Endodermal cell (in vitro differentiated cells): Measurements from ENCODE around the gene ZNF280A. TPM values are rescaled to one million over a fixed set of nuclear protein-coding genes. Genes with fewer than 3 reads are reported as not detected.
A peak's percentile ranks its signal among the peaks of the same experiment; 100 is the strongest.
"Not testable (repeated sequence)": the region's sequence is repeated elsewhere in the genome, so short reads cannot be mapped to it uniquely, and the experiment has no call there.

ENCODE experiments used
- DNase-seq: peaks from one replicate; pipeline ENCODE4 v3.0.0-alpha.2; 2017
- H3K27ac ChIP-seq: 2 replicates; pipeline ENCODE4 v1.5.1; 2013; ENCODE audit warnings: mild to moderate bottlenecking, low read depth, low read length, moderate library complexity
- H3K27me3 ChIP-seq: 2 replicates; pipeline ENCODE4 v1.6.1; 2013; ENCODE audit warnings: mild to moderate bottlenecking, low read length, moderate library complexity; ENCODE audit not compliant: insufficient read depth, control insufficient read depth, poor library complexity, severe bottlenecking
- H3K36me3 ChIP-seq: 2 replicates; pipeline ENCODE4 v1.7.0; 2013; ENCODE audit warnings: mild to moderate bottlenecking, low read length, moderate library complexity; ENCODE audit not compliant: control insufficient read depth, insufficient read depth
- H3K4me1 ChIP-seq: one replicate; pipeline ENCODE4 v1.7.0; 2013; ENCODE audit warnings: low read length; ENCODE audit not compliant: control insufficient read depth, insufficient read depth
- H3K4me3 ChIP-seq: 2 replicates; pipeline ENCODE4 v1.5.1; 2013; ENCODE audit warnings: mild to moderate bottlenecking, low read length, moderate library complexity
- H3K9ac ChIP-seq: 2 replicates; pipeline ENCODE4 v1.6.1; 2013; ENCODE audit warnings: mild to moderate bottlenecking, low read length, moderate library complexity; ENCODE audit not compliant: poor library complexity, severe bottlenecking; ENCODE audit errors: extremely low read depth
- H3K9me3 ChIP-seq: 2 replicates; pipeline ENCODE4 v1.6.1; 2013; ENCODE audit warnings: mild to moderate bottlenecking, low read length, moderate library complexity; ENCODE audit not compliant: control insufficient read depth
- H3K27ac Mint-ChIP-seq: 2 replicates; pipeline ENCODE4 v1.8.0; 2020; ENCODE audit warnings: mixed read lengths
- H3K27me3 Mint-ChIP-seq: 2 replicates; pipeline ENCODE4 v1.8.0; 2021; ENCODE audit warnings: mild to moderate bottlenecking, mixed read lengths; ENCODE audit not compliant: insufficient read depth
- H3K36me3 Mint-ChIP-seq: 2 replicates; pipeline ENCODE4 v1.8.0; 2020; ENCODE audit warnings: low read depth, mixed read lengths
- H3K4me1 Mint-ChIP-seq: 2 replicates; pipeline ENCODE4 v1.8.0; 2020; ENCODE audit warnings: mixed read lengths
- H3K4me3 Mint-ChIP-seq: 2 replicates; pipeline ENCODE4 v1.8.0; 2020; ENCODE audit warnings: mild to moderate bottlenecking, moderate library complexity, mixed read lengths
- H3K9me3 Mint-ChIP-seq: 2 replicates; pipeline ENCODE4 v1.8.0; 2020; ENCODE audit warnings: mild to moderate bottlenecking, mixed read lengths
- CTCF ChIP-seq: fragments of 200-600 bp; sonication (generic); conservative IDR thresholded peaks from 2 replicates; pipeline ENCODE4 v1.5.0; 2021; ENCODE audit warnings: antibody characterized with exemption, mild to moderate bottlenecking
- WGBS, 2 experiments: methylation state at CpG; one replicate each; pipeline versions ENCODE4 v1.1.5 to v1.1.7; 2013; ENCODE audit warnings: missing lambda C conversion rate in 2 of 2, mixed read lengths in 1 of 2; ENCODE audit not compliant: insufficient coverage in 1 of 2, insufficient read length in 1 of 2; 5-methylcytosine and 5-hydroxymethylcytosine counted together
- total RNA-seq, 2 donors: library from RNA; stranded (reverse); fragmentation: NEBNext Ultra II Directional in 1 of 2; extraction: Animal tissue kit (Norgen Biotek cat#: 25700) in 1 of 2; gene quantifications; 2 replicates in 1 of 2; 3 replicates in 1 of 2; pipeline ENCODE4 v1.2.1, GENCODE V29; 2021

The ZNF280A gene
- total RNA-seq, 2 donors from 2014 or later: 0.55 to 2.1 TPM

DNA sequence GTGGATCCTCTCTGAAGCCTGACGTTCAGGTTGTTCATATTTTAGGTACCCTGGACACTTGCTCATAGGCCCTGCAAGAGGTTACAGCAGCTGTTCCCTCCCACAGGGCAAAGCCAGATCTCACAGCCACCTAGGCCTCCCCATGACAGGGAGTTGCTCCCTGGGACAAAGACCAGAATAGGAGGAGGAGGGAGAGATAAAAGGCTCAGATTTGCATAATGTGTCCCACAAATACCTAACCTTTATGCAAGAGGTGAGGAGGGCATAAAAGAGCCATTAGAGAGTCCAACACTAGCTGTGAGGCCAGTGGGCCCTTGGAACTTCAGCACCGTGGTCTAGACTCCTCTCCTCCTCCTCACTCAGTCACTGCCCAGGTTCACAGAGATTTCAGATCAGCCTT lies 45.3 kb downstream of the ZNF280A start:
- Histone ChIP-seq H3K36me3 (no peaks in the 10 kb centered on the region), H3K4me1 (no peaks in the 10 kb centered on the region), H3K27me3 (no peaks in the 10 kb centered on the region), H3K9ac (no peak overlapping the region), H3K27ac (no peak overlapping the region), H3K9me3 (peaks cover 4% of the 10 kb centered on the region), H3K4me3 (no peak overlapping the region)
- no peak overlapping the region for H3K27ac Mint-ChIP-seq
- peaks cover 35% of the 10 kb centered on the region for H3K27me3 Mint-ChIP-seq
- H3K4me1 Mint-ChIP-seq: peaks cover 5% of the 10 kb centered on the region
- DNase-seq: peak; percentile 56
- TF ChIP-seq CTCF: no peak
- H3K4me3 Mint-ChIP-seq: no peak overlapping the region
- no peaks in the 10 kb centered on the region for H3K36me3 Mint-ChIP-seq
- WGBS, 2 experiments: 20 to 45% methylated on average over 1 to 2 of the region's 2 CpGs
- peaks cover 5% of the 10 kb centered on the region for H3K9me3 Mint-ChIP-seq

DNA sequence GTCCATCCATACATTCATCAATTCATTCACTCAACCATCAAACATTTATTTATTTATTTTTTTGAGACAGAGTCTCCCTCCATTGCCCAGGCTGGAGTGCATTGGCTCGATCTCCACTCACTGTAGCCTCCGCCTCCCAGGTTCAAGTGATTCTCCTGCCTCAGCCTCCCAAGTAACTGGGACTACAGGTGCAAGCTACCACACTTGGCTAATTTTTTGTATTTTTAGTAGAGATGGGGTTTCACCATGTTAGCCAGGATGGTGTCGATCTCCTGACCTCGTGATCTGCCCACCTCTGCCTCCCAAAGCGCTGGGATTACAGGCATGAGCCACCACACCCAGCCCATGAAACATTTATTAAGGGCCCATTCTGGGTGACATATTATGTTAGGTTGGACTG lies 49.0 kb downstream of the ZNF280A start:
- H3K4me3 Mint-ChIP-seq, H3K27ac ChIP-seq, H3K4me1 Mint-ChIP-seq, H3K9ac ChIP-seq, H3K27ac Mint-ChIP-seq, H3K36me3 ChIP-seq, DNase-seq, H3K27me3 ChIP-seq, H3K4me3 ChIP-seq, H3K36me3 Mint-ChIP-seq, H3K4me1 ChIP-seq: not testable (repeated sequence)
- H3K27me3 Mint-ChIP-seq: peaks cover 52% of the 10 kb centered on the region
- WGBS, 2 experiments: 89 to 97% methylated on average over 4 to 5 of the region's 5 CpGs
- peaks cover 31% of the 10 kb centered on the region for H3K9me3 Mint-ChIP-seq
- peaks cover 28% of the 10 kb centered on the region for H3K9me3 ChIP-seq

DNA sequence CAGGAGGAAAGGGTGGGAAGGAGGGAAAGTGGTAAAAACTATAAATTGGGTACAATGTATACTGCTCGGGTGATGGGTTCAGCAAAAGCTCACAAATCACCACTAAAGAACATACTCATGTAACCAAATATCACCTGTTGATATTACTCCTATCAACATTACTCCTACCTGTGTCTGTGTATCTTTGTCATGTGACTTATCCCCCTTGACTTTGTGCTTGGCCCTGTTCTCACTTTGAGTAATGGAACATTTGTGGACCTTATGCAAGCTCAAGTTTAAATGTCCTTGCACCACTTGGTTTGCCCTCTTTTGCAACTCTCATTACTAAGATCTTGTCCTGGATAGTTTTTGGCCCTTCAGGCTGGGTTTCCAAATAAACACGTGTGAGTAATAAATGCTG lies 50.5 kb downstream of the ZNF280A start:
- DNase-seq: no peak
- no peak for TF ChIP-seq CTCF

GRCh38 chr22:22468794-22469469 lies 51.1 kb downstream of the ZNF280A start:
- not testable (repeated sequence) for H3K4me1 Mint-ChIP-seq

More for the DNA sequence above, 50.5 kb downstream of the ZNF280A start:
- Histone ChIP-seq H3K9ac (no peak overlapping the region), H3K4me3 (peak overlapping the region; percentile 24), H3K27ac (no peak overlapping the region), H3K4me1 (no peaks in the 10 kb centered on the region), H3K36me3 (no peaks in the 10 kb centered on the region), H3K27me3 (no peaks in the 10 kb centered on the region), H3K9me3 (peaks cover 28% of the 10 kb centered on the region)
- peaks cover 31% of the 10 kb centered on the region for H3K9me3 Mint-ChIP-seq
- H3K36me3 Mint-ChIP-seq: no peaks in the 10 kb centered on the region
- peaks cover under 1% of the 10 kb centered on the region for H3K4me1 Mint-ChIP-seq
- no peak overlapping the region for H3K4me3 Mint-ChIP-seq
- H3K27me3 Mint-ChIP-seq: peaks cover 65% of the 10 kb centered on the region
- WGBS, 2 experiments: 78% methylated on average over 2 of the region's 2 CpGs; no CpG with 5 or more reads in 1 of the 2 experiments
- H3K27ac Mint-ChIP-seq: no peak overlapping the region

More at GRCh38 chr22:22468794-22469469, 51.1 kb downstream of the ZNF280A start:
- not testable (repeated sequence) for H3K4me3 ChIP-seq, H3K4me3 Mint-ChIP-seq, H3K27ac Mint-ChIP-seq, H3K27ac ChIP-seq, H3K36me3 ChIP-seq, DNase-seq, H3K4me1 ChIP-seq, H3K9ac ChIP-seq, H3K27me3 ChIP-seq, H3K36me3 Mint-ChIP-seq
- Mint-ChIP-seq H3K27me3 (peaks cover 68% of the 10 kb centered on the region), H3K9me3 (peaks cover 31% of the 10 kb centered on the region)
- WGBS, 2 experiments: 91 to 97% methylated on average over 7 to 11 of the region's 11 CpGs
- peaks cover 28% of the 10 kb centered on the region for H3K9me3 ChIP-seq
